ENCODE results near the gene MX2. TPM values are rescaled to one million over a fixed set of nuclear protein-coding genes. Genes with fewer than 3 reads are reported as not detected.

MX2 gene
- total and polyA plus RNA-seq, 12 donors = 0.44 to 31.3 (median 4.8) TPM

DNA sequence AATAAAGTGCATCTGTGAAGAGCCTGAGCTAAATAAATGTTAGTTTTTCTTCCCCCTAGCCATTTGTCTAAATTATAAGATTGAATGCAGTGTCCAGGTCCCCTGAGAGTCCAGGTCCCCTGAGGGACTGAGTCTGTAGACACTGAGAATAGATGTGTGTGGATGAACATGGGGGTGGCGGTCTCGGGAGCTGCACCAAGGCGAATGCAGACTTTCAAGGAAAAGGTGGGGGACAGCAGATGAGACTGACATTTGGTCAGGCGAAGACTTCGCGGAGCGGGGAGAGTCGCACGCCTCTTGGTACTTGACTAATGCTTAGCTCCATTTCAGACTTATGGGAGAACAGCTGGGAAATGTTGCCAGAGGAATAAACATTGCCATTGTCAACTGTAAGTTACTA lies 17.7 kb upstream of the MX2 start:
- Histone ChIP-seq H3K36me3 (replicated peaks in 1 of 2) (no peaks in the 10 kb centered on the region), H3K27me3 (peaks cover 5% of the 10 kb centered on the region), H3K4me3 (no peak overlapping the region), H3K9me3 (replicated peaks in 1 of 3) (no peaks in the 10 kb centered on the region), H3K27ac (no peak overlapping the region), H3K4me1 (replicated peaks in 1 of 2) (no peaks in the 10 kb centered on the region)
- TF ChIP-seq, protein P1, sequence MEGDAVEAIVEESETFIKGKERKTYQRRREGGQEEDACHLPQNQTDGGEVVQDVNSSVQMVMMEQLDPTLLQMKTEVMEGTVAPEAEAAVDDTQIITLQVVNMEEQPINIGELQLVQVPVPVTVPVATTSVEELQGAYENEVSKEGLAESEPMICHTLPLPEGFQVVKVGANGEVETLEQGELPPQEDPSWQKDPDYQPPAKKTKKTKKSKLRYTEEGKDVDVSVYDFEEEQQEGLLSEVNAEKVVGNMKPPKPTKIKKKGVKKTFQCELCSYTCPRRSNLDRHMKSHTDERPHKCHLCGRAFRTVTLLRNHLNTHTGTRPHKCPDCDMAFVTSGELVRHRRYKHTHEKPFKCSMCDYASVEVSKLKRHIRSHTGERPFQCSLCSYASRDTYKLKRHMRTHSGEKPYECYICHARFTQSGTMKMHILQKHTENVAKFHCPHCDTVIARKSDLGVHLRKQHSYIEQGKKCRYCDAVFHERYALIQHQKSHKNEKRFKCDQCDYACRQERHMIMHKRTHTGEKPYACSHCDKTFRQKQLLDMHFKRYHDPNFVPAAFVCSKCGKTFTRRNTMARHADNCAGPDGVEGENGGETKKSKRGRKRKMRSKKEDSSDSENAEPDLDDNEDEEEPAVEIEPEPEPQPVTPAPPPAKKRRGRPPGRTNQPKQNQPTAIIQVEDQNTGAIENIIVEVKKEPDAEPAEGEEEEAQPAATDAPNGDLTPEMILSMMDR (IDR thresholded peaks at IDR 0.05) = no peak
- TF ChIP-seq POLR2A (IDR thresholded peaks at IDR 0.05) = no peak
- 84 to 88% (median 86%) methylated on average over 9 of the region's 9 CpGs for WGBS, 4 donors
- intact Hi-C loops (cut with DNase I) = no loop called here
- no peak for DNase-seq

DNA sequence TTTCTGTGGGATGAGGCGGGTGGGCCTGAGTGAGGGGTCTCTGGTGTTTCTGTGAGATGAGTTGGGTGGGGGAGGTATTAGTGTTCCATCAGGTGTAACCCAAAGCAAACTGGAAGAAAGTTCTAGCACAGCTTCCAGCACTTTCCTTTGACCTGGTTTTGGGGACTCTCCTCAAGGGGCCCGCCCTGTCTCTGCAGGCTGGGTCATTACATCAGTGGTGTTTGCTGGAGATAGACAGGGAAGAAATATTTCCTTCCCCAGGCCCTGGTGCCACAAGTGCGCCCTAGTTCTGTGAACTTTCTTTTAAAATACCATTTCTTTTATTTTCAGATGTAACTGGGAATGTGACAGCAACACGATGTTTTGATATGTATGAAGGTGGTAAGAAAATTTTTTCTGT lies 16.5 kb upstream of the MX2 start:
- H3K36me3 ChIP-seq (replicated peaks in 1 of 2) = no peaks in the 10 kb centered on the region
- no peaks in the 10 kb centered on the region for H3K9me3 ChIP-seq (replicated peaks in 1 of 3)
- H3K27ac ChIP-seq = no peak overlapping the region
- TF ChIP-seq, protein P1 (IDR thresholded peaks at IDR 0.05) = no peak
- TF ChIP-seq POLR2A (IDR thresholded peaks at IDR 0.05) = no peak
- no peaks in the 10 kb centered on the region for H3K4me1 ChIP-seq (replicated peaks in 1 of 2)
- intact Hi-C loops (cut with DNase I) = no loop called here
- H3K4me3 ChIP-seq = no peak overlapping the region
- H3K27me3 ChIP-seq = peaks cover 2% of the 10 kb centered on the region
- DNase-seq = no peak
- 85 to 94% (median 91%) methylated on average over 4 of the region's 4 CpGs for WGBS, 4 donors

DNA sequence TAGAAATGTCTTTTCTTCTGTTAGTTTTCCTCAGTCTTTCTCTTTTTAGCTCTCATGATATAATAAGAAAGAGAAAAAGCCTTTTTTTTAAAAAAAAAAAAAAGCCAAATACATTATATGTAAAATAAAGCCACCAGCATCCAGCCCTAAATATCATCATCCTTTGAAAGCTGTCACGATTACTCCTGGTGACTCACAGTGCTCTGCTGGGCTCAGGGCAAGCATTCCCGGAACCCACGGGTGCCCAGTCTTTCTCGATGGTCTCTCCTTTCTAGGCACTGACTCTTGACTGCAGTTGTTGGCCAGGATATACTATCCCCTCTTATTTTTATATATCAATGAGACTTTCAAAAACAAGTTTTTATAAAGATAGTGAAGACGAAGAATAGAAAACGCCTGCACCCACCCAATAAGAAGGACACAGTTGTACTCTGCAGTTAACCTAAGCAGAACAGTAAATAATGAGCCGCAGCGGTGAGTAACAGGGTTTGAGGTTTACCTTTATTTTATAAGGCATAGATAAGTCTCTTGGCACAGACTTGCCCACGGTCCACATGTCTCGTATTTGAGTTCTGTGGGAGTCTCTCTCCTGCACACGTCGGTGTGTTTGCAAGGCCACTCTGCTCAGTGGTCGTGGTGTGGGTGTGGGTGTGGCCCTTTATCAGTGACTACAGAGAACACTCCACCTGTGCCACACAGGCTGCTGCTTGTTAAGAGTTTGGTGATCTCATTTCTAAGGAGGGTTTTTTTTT lies 15.7 kb upstream of the MX2 start:
- no peak for DNase-seq
- WGBS, 4 donors = 72 to 82% (median 76%) methylated on average over 13 of the region's 13 CpGs

DNA sequence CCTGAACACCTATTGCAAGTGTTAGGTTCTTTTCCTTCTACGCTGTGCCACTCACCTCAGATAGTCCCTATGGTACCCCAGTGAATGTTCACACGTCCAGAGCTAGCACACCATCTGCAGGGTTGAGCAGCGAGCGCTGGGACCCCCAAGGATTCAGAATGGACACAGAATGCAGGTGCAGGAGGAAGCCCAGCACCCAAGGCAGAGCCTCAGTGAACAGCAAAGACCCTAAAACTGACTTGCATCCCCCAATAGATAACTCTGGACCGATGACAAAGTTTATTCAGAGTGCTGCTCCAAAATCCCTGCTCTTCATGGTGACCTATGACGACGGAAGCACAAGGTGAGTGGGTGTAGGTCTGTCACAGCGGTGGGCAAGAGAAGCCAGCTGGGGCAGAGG lies 15.1 kb upstream of the MX2 start:
- Histone ChIP-seq H3K4me1 (replicated peaks in 1 of 2) (no peaks in the 10 kb centered on the region), H3K27me3 (peaks cover 4% of the 10 kb centered on the region), H3K27ac (no peak overlapping the region), H3K4me3 (no peak overlapping the region), H3K9me3 (replicated peaks in 1 of 3) (no peaks in the 10 kb centered on the region), H3K36me3 (replicated peaks in 1 of 2) (no peaks in the 10 kb centered on the region)
- intact Hi-C loops (cut with DNase I) = no loop called here
- WGBS, 4 donors = 75 to 86% (median 84%) methylated on average over 8 of the region's 8 CpGs
- TF ChIP-seq POLR2A (IDR thresholded peaks at IDR 0.05) = no peak
- TF ChIP-seq, protein P1 (IDR thresholded peaks at IDR 0.05) = no peak
- DNase-seq = no peak

More for the DNA sequence above, 15.7 kb upstream of the MX2 start:
- H3K27ac ChIP-seq = no peak overlapping the region
- no peaks in the 10 kb centered on the region for H3K27me3 ChIP-seq
- intact Hi-C loops (cut with DNase I) = no loop called here
- no peak overlapping the region for H3K4me3 ChIP-seq
- no peaks in the 10 kb centered on the region for H3K9me3 ChIP-seq (replicated peaks in 1 of 3)
- H3K36me3 ChIP-seq (replicated peaks in 1 of 2) = no peaks in the 10 kb centered on the region
- no peak for TF ChIP-seq POLR2A (IDR thresholded peaks at IDR 0.05)
- TF ChIP-seq, protein P1 (IDR thresholded peaks at IDR 0.05) = no peak
- no peaks in the 10 kb centered on the region for H3K4me1 ChIP-seq (replicated peaks in 1 of 2)

Data from adrenal gland (tissue), 12 donors.